ENCODE measurements around the gene GPC1.

- no peak for TF ChIP-seq CTCF (IDR thresholded peaks at IDR 0.05)
- TF ChIP-seq EZH2 (IDR thresholded peaks at IDR 0.05; ENCODE audit: borderline replicate concordance, insufficient read depth, low read depth, low read length, poor library complexity, severe bottlenecking): no peak
Observed at GRCh38 chr2:240400371-240401161, 34.9 kb upstream of the GPC1 start.
